Suppressor macrophage treated with lipopolysaccharide for 1 hour (primary cell): ENCODE results near the gene PTPRN.
A peak's percentile ranks its signal among the peaks of the same experiment; 100 is the strongest.
"Not testable (repeated sequence)": the region's sequence is repeated elsewhere in the genome, so short reads cannot be mapped to it uniquely, and the experiment has no call there.

Experiments used
- DNase-seq, 3 donors: peaks; one replicate each; pipeline ENCODE4 v3.0.0-alpha.2; 2020 to 2022

PTPRN gene

GRCh38 chr2:219306047-219306446 lies 3.2 kb downstream of the PTPRN start:
- no peak for DNase-seq

- no peak for DNase-seq
Measured at GRCh38 chr2:219304223-219304622, 5.0 kb downstream of the PTPRN start.

- DNase-seq, result no peak
Measured at GRCh38 chr2:219302412-219302968, 6.7 kb downstream of the PTPRN start.

- no peak for DNase-seq
Measured at GRCh38 chr2:219300022-219300421, 9.2 kb downstream of the PTPRN start.

GRCh38 chr2:219299372-219299760 lies 9.8 kb downstream of the PTPRN start:
- no peak for DNase-seq

GRCh38 chr2:219298759-219299371 lies 10.3 kb downstream of the PTPRN start:
- peak; percentile 80 to 91 (median 89) for DNase-seq

- peak; percentile 14 to 32 (median 24) for DNase-seq
Measured at GRCh38 chr2:219297766-219298456, 11.3 kb downstream of the PTPRN start.

- DNase-seq, result no peak
Measured at GRCh38 chr2:219296631-219297391, 12.4 kb downstream of the PTPRN start.

- DNase-seq, result no peak
Measured at GRCh38 chr2:219296142-219296541, 13.1 kb downstream of the PTPRN start.

- DNase-seq, result peak; percentile 80 to 94 (median 85)
Measured at GRCh38 chr2:219294356-219295351, 14.5 kb downstream of the PTPRN start.

GRCh38 chr2:219293736-219294231 lies 15.4 kb downstream of the PTPRN start:
- DNase-seq, result no peak

- DNase-seq, result no peak
Measured at GRCh38 chr2:219292616-219293015, 16.6 kb downstream of the PTPRN start.

- DNase-seq, result no peak
Measured at GRCh38 chr2:219291910-219292490, 17.2 kb downstream of the PTPRN start.

GRCh38 chr2:219291394-219291793 lies 17.8 kb downstream of the PTPRN start:
- DNase-seq, result no peak

- DNase-seq, result no peak
Measured at GRCh38 chr2:219290381-219291171, 18.6 kb downstream of the PTPRN start.

GRCh38 chr2:219289537-219290361 lies 19.5 kb downstream of the PTPRN start:
- DNase-seq, result peak; percentile 31 to 47 (median 46)

GRCh38 chr2:219289195-219289536 lies 20.0 kb downstream of the PTPRN start:
- no peak for DNase-seq

GRCh38 chr2:219287580-219288265 lies 21.5 kb downstream of the PTPRN start:
- DNase-seq, result no peak

GRCh38 chr2:219287116-219287440 lies 22.1 kb downstream of the PTPRN start:
- not testable (repeated sequence) for DNase-seq
